CD4-positive, alpha-beta T cell treated with Interleukin-1 beta for 1 hour (primary cell): ENCODE results near the gene COQ10A.
"Not testable (repeated sequence)": the region's sequence is repeated elsewhere in the genome, so short reads cannot be mapped to it uniquely, and the experiment has no call there.

Source experiments
- DNase-seq, 2 donors: peaks; one replicate each; pipeline ENCODE4 v3.0.0-alpha.2; 2020 to 2022

The COQ10A gene

GRCh38 chr12:56282579-56282978 lies 15.8 kb downstream of the COQ10A start:
- no peak for DNase-seq

GRCh38 chr12:56284263-56284662 lies 17.5 kb downstream of the COQ10A start:
- DNase-seq: not testable (repeated sequence)

- DNase-seq: no peak
Observed at GRCh38 chr12:56286044-56286830, 19.5 kb downstream of the COQ10A start.

- no peak for DNase-seq
Observed at GRCh38 chr12:56288705-56289387, 22.1 kb downstream of the COQ10A start.

GRCh38 chr12:56293795-56294194 lies 27.1 kb downstream of the COQ10A start:
- no peak for DNase-seq

- DNase-seq: no peak
Observed at GRCh38 chr12:56296295-56296694, 29.6 kb downstream of the COQ10A start.

GRCh38 chr12:56297400-56297799 lies 30.7 kb downstream of the COQ10A start:
- DNase-seq: no peak

- DNase-seq: no peak
Observed at GRCh38 chr12:56298828-56299227, 32.1 kb downstream of the COQ10A start.

GRCh38 chr12:56299308-56299852 lies 32.6 kb downstream of the COQ10A start:
- DNase-seq: peak in 1 of 2 donors; percentile 46

- peak; percentile 99 for DNase-seq
Observed at GRCh38 chr12:56299853-56300643, 33.3 kb downstream of the COQ10A start, which contains the start of gene CS. TSS of gene CS (minus strand) at chr12:56300330. CDS start at chr12:56300201, 129 bp downstream.

GRCh38 chr12:56300644-56301464 lies 34.1 kb downstream of the COQ10A start:
- no peak for DNase-seq

GRCh38 chr12:56304276-56304675 lies 37.5 kb downstream of the COQ10A start:
- no peak for DNase-seq

GRCh38 chr12:56304872-56305590 lies 38.3 kb downstream of the COQ10A start:
- DNase-seq: no peak

- DNase-seq: no peak
Observed at GRCh38 chr12:56307221-56307965, 40.7 kb downstream of the COQ10A start.

GRCh38 chr12:56308714-56309113 lies 42.0 kb downstream of the COQ10A start:
- DNase-seq: no peak

GRCh38 chr12:56311003-56311402 lies 44.3 kb downstream of the COQ10A start:
- no peak for DNase-seq

- no peak for DNase-seq
Observed at GRCh38 chr12:56315249-56315621, 48.5 kb downstream of the COQ10A start.

- peak; percentile 95 for DNase-seq
Observed at GRCh38 chr12:56315622-56316473, 49.1 kb downstream of the COQ10A start, which contains the start of gene CNPY2. TSS of gene CNPY2 (minus strand) at chr12:56315988. CDS start at chr12:56315217, 771 bp downstream.

- DNase-seq: no peak
Observed at GRCh38 chr12:56317675-56318074, 50.9 kb downstream of the COQ10A start.
